Stimulated activated CD4-positive, alpha-beta T cell treated with anti-CD3 and anti-CD28 coated beads, Interleukin-2, amount 100 ng/mL, for 4 hours (primary cell): ENCODE results near the gene ANKRD17.

Source experiments
- DNase-seq: peaks from one replicate; pipeline ENCODE4 v3.0.0-alpha.2; 2020; ENCODE audit warnings: low read depth

Gene ANKRD17

GRCh38 chr4:73053974-73054480, 204.6 kb downstream of the ANKRD17 start:
- no peak for DNase-seq

- no peak for DNase-seq
These were observed 205.5 kb downstream of the ANKRD17 start for GRCh38 chr4:73053076-73053475.

- no peak for DNase-seq
These were observed 207.0 kb downstream of the ANKRD17 start for GRCh38 chr4:73051625-73052024.

GRCh38 chr4:73045879-73046278, 212.7 kb downstream of the ANKRD17 start:
- no peak for DNase-seq

GRCh38 chr4:73037057-73037456, 221.5 kb downstream of the ANKRD17 start:
- DNase-seq, result no peak

GRCh38 chr4:73036123-73036522, 222.5 kb downstream of the ANKRD17 start:
- no peak for DNase-seq

- DNase-seq, result no peak
These were observed 223.7 kb downstream of the ANKRD17 start for GRCh38 chr4:73034896-73035295.

GRCh38 chr4:73028621-73029020, 230.0 kb downstream of the ANKRD17 start:
- no peak for DNase-seq
